ENCODE measurements around the gene UGCG.

The UGCG gene

DNA sequence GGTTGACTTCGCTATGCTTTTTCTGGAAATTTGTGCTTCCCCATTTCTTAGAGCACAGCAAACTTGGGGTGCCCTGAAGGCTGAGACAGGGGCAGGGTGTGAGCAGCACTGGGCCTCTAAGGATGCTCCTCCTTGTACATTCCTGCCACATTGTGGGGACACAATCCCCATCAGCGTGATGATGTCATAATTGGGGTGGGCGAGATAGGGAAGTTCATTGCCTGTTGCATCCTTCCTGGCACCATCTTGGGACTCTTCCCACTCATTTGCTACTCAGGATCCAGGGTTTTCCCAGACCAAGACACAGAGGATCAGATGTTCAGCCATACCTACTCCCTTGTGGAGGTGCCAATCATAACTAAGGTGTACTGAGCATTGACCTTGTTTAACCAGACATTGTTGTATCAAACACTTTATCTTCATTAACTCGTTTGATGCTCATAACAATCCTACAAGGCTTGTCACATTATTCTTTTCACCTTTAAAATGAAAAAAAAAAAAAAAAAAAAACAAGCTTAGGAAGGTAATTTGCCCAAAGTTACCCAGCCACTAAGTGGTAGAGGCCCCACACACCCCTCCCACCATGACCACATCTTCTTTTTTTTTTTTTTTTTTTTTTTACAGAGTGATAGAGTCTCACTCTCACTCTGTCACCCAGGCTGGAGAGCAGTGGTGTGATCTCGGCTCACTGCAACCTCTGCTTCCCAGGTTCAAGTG lies 87.6 kb downstream of the UGCG start:
- DNase-seq (ENCODE audit: low read depth), result no peak

Measured in GM04503 (cell line).